HG02884 (cell line): Measurements from ENCODE around the gene LYST.
"Not testable (repeated sequence)": the region's sequence is repeated elsewhere in the genome, so short reads cannot be mapped to it uniquely, and the experiment has no call there.

ENCODE experiments used
- ATAC-seq: cut with Tn5 transposase; IDR thresholded peaks from one replicate; pipeline ENCODE4 v1.9.1; 2021; ENCODE audit warnings: mild to moderate bottlenecking, moderate library complexity; ENCODE audit not compliant: unreplicated experiment

The LYST gene

DNA sequence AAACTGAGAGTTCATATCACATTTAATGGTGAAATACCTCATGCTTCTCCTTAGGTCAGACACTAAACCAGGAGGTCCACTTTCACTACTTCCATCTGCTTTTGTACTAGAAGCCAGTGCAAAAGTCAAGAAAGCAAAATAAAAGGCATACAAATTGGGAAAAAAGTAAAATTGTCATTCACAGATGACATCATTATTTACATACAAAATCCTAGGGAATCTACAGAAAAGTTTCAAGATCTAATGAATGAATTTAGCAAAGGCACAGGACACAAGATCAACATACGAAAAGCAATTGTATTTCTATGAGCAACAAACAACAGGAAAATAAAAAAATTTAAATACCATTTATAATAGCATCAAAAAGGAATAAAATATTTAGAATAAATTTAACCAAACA is 41.5 kb downstream of the LYST start:
- no peak for ATAC-seq

- no peak for ATAC-seq
Observed at GRCh38 chr1:235823684-235824083, 43.0 kb downstream of the LYST start.

GRCh38 chr1:235822685-235823084 is 44.0 kb downstream of the LYST start:
- ATAC-seq = no peak

DNA sequence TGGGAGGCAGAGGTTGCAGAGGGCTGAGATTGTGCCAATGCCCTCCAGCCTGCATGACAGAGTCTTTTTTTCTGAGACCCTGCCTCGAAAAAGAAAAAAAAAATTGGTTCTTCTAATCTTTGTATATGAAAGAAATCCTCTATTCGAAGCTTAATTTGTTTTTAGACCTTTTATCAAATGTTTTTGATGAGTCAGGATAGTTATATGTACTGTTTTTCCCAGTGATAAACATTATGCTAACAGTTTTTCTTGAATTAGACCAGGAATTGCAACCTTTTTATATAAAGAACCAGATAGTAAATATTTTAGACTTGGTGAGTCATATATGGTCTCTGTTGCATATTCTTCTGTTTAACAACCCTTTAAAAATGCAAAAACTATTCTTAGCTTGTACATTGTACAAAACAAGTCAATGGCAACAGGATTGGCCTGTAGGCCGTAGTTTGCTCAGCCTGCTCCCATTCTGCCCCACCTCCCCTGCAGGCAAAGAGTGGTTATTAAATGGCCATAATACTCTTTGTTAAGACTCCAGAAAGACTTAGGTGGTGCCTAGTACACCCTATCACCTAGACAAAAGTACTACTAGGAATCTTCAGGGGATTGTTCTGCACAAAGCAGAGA is 45.2 kb downstream of the LYST start:
- no peak for ATAC-seq

DNA sequence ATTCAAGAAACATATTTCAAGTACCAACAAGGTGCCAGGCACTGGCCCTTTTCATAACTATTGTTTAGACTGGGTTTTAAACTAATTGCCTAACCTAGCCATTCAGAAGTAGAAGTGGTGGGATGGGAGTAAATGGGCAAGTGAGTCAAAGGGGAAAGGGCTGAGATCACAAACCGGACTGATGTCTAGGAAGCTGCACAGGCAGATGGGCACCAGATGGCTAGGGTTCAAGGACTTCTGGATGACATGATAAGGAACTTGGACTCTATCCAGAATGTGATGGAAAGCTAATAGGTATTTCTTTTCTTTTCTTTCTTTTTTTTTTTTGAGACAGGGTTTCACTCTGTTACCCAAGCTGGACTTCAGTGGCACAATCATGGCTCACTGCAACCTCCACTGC is 46.6 kb downstream of the LYST start:
- ATAC-seq = no peak

DNA sequence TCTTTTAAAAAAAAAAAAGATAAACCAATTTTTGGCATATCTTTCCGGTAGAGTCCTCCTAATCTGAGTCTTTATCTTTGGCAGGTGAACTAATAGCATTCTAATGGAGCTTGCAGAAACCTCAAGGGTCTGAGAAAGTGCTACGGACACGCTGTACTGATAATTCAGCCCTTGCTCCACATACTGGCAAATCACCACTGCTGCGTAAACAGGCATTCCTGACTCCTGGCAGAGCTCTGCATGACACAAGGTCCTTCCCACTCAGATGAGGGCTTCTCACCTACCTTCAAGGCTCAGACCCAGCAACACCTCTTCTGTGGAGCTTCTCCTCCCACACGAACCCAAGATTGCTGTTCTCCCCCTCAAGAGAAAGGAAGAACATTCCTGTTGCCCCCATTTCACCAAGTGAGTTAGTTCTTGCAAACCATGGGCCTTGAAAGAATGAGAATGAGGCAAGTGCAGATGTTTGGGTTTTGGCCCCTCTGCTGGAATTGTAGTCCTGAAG is 48.0 kb downstream of the LYST start:
- ATAC-seq = no peak

GRCh38 chr1:235817101-235817728 is 49.5 kb downstream of the LYST start:
- ATAC-seq = no peak

DNA sequence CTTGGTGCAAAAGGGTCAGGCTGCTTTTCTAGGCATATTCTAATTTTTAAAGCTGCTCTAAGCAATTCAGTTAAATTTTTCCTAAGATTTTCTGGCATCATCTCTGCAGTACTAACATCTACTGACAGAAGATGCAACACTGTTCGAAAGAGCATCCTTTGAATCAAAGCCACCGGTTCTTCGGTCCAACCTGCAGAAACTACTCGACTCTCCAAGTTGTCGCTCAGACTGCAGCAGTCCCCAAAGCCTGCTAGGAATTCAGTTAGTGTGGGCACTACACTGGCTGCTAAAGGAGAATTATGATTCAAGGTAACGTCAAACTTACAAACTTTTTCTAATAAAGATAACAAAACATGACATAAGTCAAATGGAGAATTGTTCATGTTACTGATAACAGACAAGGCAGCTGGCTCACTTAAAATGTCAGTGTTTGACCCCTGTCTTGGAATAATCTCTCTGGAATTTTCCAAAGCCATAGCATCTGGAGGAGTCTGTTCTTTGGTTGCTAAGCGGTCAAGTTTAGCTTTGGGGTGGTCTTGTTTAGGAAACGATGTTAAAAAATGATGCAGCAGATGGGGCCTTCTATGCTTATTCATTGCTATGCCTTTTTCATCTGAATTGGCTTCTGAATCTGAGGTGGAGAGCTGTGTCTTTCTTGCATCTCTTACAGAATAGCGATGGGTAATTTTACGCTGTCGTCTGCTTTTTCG is 56.9 kb downstream of the LYST start:
- ATAC-seq = no peak

DNA sequence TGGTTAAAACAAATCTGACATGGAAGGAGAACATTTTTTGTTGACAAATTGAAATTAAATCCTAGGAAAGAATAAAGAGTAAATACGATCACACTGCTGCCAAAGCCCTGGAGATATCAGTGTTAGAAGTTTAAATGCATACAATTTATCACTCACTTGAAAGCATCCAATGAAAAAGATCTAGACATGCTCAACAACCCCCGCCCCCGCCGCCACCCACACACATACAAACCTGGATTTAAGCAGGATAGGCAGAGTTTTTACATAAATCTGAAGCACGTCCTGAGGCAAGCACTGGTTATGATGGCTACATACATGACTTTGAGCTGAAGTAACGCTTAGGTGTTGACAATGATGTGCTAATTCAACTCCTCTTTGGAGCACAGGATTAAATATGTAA is 58.5 kb downstream of the LYST start:
- no peak for ATAC-seq

GRCh38 chr1:235806123-235806522 is 60.6 kb downstream of the LYST start:
- ATAC-seq = no peak

GRCh38 chr1:235802573-235803346 is 63.9 kb downstream of the LYST start:
- ATAC-seq = no peak

DNA sequence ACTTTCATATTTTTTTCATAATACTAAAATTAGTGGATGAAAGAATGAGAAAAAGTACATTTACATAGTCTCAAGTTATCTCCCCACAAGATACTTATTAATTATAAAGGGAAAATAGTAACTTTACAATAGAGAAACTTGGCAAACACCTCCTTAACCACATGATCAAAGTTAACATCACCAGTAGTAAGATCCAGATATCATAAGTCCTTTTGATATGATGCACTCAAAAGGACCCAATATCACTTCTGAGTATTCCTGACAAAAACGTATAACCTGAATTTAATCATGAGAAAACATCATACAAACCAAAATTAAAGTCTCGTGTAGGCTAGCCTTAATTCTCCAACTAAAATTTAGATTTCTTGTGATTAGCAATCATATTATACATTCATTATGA is 67.4 kb downstream of the LYST start:
- no peak for ATAC-seq

DNA sequence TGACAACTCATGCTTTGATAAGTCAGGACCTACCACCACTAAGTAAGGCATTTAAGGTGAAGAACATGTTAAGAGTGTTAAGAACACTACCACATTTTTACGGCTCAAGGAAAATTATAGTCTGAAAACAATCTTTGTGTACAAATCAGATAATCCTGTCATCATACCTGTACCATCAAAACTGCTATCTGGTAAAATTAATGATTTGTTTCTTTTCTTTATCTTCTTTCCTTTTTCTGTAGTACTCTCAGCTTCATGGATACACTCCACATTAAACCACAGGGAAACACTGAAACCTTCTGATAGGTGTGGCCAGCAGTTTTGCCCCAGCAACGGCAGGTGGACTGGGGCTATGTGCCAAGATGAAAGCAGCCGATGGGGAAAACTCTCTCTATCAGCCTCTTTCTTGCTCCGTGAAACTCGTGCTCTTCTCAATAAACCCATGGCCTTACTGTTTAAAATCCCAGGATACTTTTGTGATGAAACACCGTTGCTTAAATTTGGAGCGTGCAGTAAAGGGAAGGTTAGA is 75.1 kb downstream of the LYST start:
- ATAC-seq = no peak

- ATAC-seq = no peak
Observed at GRCh38 chr1:235790123-235790522, 76.6 kb downstream of the LYST start.

DNA sequence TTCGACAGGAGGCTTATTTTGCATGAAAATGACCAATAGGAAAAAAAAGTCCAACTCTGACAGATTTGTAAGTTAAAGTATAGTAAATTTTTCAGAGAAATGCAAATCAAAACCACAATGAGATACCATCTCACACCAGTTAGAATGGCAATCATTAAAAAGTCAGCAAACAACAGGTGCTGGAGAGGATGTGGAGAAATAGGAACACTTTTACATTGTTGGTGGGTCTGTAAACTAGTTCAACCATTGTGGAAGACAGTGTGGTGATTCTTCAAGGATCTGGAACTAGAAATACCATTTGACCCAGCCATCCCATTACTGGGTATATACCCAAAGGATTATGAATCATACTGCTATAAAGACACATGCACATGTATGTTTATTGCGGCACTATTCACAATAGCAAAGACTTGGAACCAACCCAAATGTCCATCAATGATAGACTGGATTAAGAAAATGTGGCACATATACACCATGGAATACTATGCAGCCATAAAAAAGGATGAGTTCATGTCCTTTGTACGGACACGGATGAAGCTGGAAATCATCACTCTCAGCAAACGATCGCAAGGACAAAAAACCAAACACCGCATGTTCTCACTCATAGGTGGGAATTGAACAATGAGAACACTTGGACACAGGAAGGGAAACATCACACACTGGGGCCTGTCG is 80.3 kb downstream of the LYST start:
- ATAC-seq = not testable (repeated sequence)

GRCh38 chr1:235784950-235785349 is 81.8 kb downstream of the LYST start:
- ATAC-seq = no peak

DNA sequence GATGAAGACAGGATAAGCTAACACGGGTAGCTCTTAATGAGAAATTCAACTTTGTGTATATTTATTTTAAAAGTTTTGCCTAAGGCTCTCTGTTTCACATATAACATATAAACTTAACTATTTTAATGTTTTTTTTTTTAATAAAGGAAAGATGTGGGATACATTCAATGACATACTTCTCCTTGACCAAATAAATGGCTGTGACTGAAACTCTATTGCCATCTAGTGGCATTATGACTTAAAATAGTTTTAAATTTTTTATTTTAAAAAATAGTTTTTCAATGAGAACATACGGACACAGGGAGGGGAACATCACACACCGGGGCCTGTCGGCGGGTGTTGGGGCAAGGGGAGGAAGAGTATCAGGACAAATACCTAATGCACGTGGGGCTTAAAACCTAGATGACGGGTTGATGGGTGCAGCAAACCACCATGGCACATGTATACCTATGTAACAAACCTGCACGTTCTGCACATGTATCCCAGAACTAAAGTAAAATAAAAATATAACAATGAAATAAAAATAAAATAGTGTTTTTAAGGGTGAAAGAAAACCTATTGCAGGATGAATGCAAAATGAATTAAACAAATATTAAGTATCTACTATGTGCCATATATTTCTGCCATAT is 83.4 kb downstream of the LYST start:
- no peak for ATAC-seq

DNA sequence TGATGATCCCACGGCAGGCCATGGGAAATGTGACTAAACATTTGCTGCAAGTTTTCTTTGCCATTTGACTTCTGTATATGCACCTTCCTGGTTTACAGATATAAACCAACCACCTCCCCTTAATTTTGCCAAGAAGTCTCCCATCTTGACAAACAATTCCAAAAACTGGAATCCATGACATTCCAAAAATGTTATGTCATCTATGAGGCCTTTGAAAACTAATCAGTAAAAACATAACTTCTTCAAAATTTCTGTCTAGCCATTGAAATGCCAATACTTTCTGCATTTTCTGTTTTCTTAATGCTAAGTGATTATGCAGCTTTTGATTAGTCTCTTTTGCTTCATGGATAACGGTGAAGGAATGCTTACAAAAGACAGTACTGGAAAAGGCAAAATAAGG is 84.1 kb downstream of the LYST start:
- no peak for ATAC-seq

GRCh38 chr1:235781807-235782206 is 84.9 kb downstream of the LYST start:
- ATAC-seq = no peak

- ATAC-seq = no peak
Observed at GRCh38 chr1:235779770-235780169, 86.9 kb downstream of the LYST start.
